ENCODE data around the gene PDLIM1. TPM values are rescaled to one million over a fixed set of nuclear protein-coding genes. Genes with fewer than 3 reads are reported as not detected.

The PDLIM1 gene
- total and polyA plus RNA-seq, 9 of the 15 experiments (the other 6 are each of a cell fraction or from before 2014, with no cell fraction given), result 19.8 to 164 (median 39.1) TPM

DNA sequence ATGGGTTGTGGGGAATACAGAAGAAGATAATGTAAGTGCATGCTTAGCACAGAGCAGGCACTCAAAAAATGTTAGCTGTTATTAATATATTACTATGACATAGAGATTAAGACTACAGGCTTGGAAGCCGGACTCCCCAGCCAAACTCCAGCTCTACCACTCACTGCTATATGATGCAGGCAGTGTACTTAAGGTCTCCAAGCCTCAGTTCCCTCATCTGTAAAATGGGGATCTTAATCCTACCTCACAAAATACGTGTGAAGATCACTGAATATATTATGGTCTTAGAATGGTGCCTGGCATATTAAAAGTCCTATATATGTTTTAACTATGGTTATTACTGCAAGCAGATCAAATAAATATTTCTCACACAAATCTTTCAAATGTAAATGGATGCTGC, 5.2 kb downstream of the PDLIM1 start:
- Histone ChIP-seq H3K9ac (ENCODE audit: insufficient read depth in 1 of 2, low read depth in 2 of 2, low read length in 2 of 2) (no peak overlapping the region), H4K20me1 (replicated peaks; ENCODE audit: control insufficient read depth, insufficient read depth, low read length) (peaks cover 6% of the 10 kb centered on the region), H3K27ac (ENCODE audit: extremely low read depth, low read depth, low read length) (no peak overlapping the region), H3K4me2 (ENCODE audit: insufficient read depth, low read length) (no peak overlapping the region), H3K9me1 (ENCODE audit: control insufficient read depth, insufficient read depth, low read length) (no peaks in the 10 kb centered on the region), H3K4me1 (replicated peaks in 1 of 2; ENCODE audit: control insufficient read depth in 2 of 2, insufficient read depth in 2 of 2, low read length in 2 of 2) (peaks cover 11 to 29% of the 10 kb centered on the region in 2 experiments; a peak in 4 of 5 replicates), H3K36me3 (ENCODE audit: control insufficient read depth, insufficient read depth, low read length) (peaks cover 16% of the 10 kb centered on the region; the same call in 2 of the 3 replicates), H3K4me3 (no peak overlapping the region), H3K9me3 (replicated peaks; ENCODE audit: control insufficient read depth, insufficient read depth, low read depth, low read length) (no peaks in the 10 kb centered on the region), H3K79me2 (ENCODE audit: control insufficient read depth, insufficient read depth, low read length) (peaks cover 90% of the 10 kb centered on the region), H3K27me3 (ENCODE audit: control insufficient read depth in 2 of 2, insufficient read depth in 2 of 2, low read length in 2 of 2) (no peaks in the 10 kb centered on the region), H2AFZ (ENCODE audit: low read depth, low read length) (no peak overlapping the region)
- TF ChIP-seq RBM25 (IDR thresholded peaks at IDR 0.05; ENCODE audit: low read depth, low read length, severe bottlenecking) (peak; percentile 84), ZFP1 (CRISPR knock-in tag; IDR thresholded peaks at IDR 0.05) (no peak)
- in situ Hi-C loops (cut with MboI), result no loop called here
- intact Hi-C loops (cut with micrococcal nuclease), result loop anchor here (5.0 kb wide), 2 partner anchors 38 to 77 kb away; no protein-coding TSS in a partner anchor
- POLR2A ChIA-PET, result no interaction called here
- WGBS (ENCODE audit: insufficient coverage, low coverage, missing lambda C conversion rate), result 59% methylated on average over 2 of the region's 2 CpGs
- DNase-seq (ENCODE audit: extremely low read depth in 1 of 4, low spot score in 3 of 4) (no peak), FAIRE-seq (no peak), ATAC-seq (no peak)
- CTCF ChIA-PET (ENCODE audit: low intra/inter-chr PET ratio), result no interaction called here
- BruUV-seq (replicated peaks), result no TSS peak

DNA sequence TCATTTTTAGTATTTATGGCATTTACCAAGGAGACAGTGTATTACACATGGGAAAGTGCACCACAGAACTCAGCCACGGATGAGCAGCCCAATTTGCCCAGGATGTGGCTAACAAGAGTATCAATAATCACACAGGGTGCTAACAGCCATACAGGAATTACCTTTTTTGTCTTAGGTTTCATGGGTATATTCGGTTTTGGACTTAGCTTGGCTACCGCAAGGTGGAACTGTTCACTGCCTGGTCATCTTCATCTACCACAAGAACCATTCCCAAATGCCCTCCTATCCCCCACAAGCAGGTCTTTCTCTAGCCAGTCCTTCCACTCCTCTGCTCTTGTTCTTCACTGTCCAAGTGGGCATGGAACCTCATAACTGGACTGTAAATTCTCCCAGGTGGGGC, 6.0 kb downstream of the PDLIM1 start:
- no peak for DNase-seq (ENCODE audit: extremely low read depth in 1 of 4, low spot score in 3 of 4)
- CTCF ChIA-PET (ENCODE audit: low intra/inter-chr PET ratio), result no interaction called here
- TF ChIP-seq LCOR (CRISPR knock-in tag; IDR thresholded peaks at IDR 0.05) (no peak), FOXP1 (CRISPR knock-in tag; IDR thresholded peaks at IDR 0.05) (no peak)
- TF ChIP-seq, protein P1, sequence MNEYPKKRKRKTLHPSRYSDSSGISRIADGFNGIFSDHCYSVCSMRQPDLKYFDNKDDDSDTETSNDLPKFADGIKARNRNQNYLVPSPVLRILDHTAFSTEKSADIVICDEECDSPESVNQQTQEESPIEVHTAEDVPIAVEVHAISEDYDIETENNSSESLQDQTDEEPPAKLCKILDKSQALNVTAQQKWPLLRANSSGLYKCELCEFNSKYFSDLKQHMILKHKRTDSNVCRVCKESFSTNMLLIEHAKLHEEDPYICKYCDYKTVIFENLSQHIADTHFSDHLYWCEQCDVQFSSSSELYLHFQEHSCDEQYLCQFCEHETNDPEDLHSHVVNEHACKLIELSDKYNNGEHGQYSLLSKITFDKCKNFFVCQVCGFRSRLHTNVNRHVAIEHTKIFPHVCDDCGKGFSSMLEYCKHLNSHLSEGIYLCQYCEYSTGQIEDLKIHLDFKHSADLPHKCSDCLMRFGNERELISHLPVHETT (CRISPR knock-in tag; conservative IDR thresholded peaks at IDR 0.05 in 1 of 2, IDR thresholded peaks at IDR 0.05 in 1 of 2), result no peak
- TF ChIP-seq, protein P2, sequence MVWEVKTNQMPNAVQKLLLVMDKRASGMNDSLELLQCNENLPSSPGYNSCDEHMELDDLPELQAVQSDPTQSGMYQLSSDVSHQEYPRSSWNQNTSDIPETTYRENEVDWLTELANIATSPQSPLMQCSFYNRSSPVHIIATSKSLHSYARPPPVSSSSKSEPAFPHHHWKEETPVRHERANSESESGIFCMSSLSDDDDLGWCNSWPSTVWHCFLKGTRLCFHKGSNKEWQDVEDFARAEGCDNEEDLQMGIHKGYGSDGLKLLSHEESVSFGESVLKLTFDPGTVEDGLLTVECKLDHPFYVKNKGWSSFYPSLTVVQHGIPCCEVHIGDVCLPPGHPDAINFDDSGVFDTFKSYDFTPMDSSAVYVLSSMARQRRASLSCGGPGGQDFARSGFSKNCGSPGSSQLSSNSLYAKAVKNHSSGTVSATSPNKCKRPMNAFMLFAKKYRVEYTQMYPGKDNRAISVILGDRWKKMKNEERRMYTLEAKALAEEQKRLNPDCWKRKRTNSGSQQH (CRISPR knock-in tag; IDR thresholded peaks at IDR 0.05), result no peak
- TF ChIP-seq, protein P3, sequence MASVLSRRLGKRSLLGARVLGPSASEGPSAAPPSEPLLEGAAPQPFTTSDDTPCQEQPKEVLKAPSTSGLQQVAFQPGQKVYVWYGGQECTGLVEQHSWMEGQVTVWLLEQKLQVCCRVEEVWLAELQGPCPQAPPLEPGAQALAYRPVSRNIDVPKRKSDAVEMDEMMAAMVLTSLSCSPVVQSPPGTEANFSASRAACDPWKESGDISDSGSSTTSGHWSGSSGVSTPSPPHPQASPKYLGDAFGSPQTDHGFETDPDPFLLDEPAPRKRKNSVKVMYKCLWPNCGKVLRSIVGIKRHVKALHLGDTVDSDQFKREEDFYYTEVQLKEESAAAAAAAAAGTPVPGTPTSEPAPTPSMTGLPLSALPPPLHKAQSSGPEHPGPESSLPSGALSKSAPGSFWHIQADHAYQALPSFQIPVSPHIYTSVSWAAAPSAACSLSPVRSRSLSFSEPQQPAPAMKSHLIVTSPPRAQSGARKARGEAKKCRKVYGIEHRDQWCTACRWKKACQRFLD (CRISPR knock-in tag; IDR thresholded peaks at IDR 0.05), result no peak
- Histone ChIP-seq H3K27ac (ENCODE audit: extremely low read depth, low read depth, low read length) (no peak overlapping the region), H4K20me1 (replicated peaks; ENCODE audit: control insufficient read depth, insufficient read depth, low read length) (peaks cover 6% of the 10 kb centered on the region), H3K9me3 (replicated peaks; ENCODE audit: control insufficient read depth, insufficient read depth, low read depth, low read length) (no peaks in the 10 kb centered on the region), H3K4me2 (ENCODE audit: insufficient read depth, low read length) (no peak overlapping the region), H3K4me3 (no peak overlapping the region), H2AFZ (ENCODE audit: low read depth, low read length) (no peak overlapping the region), H3K79me2 (ENCODE audit: control insufficient read depth, insufficient read depth, low read length) (peaks cover 90% of the 10 kb centered on the region), H3K9me1 (ENCODE audit: control insufficient read depth, insufficient read depth, low read length) (no peaks in the 10 kb centered on the region), H3K9ac (ENCODE audit: insufficient read depth in 1 of 2, low read depth in 2 of 2, low read length in 2 of 2) (no peak overlapping the region; a peak in 1 of 4 replicates), H3K4me1 (replicated peaks in 1 of 2; ENCODE audit: control insufficient read depth in 2 of 2, insufficient read depth in 2 of 2, low read length in 2 of 2) (peaks cover 8 to 29% of the 10 kb centered on the region in 2 experiments; a peak in 3 of 5 replicates), H3K36me3 (ENCODE audit: control insufficient read depth, insufficient read depth, low read length) (peaks cover 16% of the 10 kb centered on the region; the same call in 2 of the 3 replicates), H3K27me3 (ENCODE audit: control insufficient read depth in 2 of 2, insufficient read depth in 2 of 2, low read length in 2 of 2) (no peaks in the 10 kb centered on the region)
- 49% methylated on average over 3 of the region's 3 CpGs for WGBS (ENCODE audit: insufficient coverage, low coverage, missing lambda C conversion rate)
- in situ Hi-C loops (cut with MboI), result no loop called here
- POLR2A ChIA-PET, result interaction anchor here (0.6 kb wide), 1 partner anchor 9 kb away, joined by 3 read pairs; no protein-coding TSS in a partner anchor
- BruUV-seq (replicated peaks), result no TSS peak
- intact Hi-C loops (cut with micrococcal nuclease), result loop anchor here (5.0 kb wide), 2 partner anchors 38 to 77 kb away; no protein-coding TSS in a partner anchor
- FAIRE-seq, result no peak
- ATAC-seq, result no peak

Data from K562 (cell line).